GM19397 (cell line): ENCODE data around the gene TUBA1A.
"Not testable (repeated sequence)": the region's sequence is repeated elsewhere in the genome, so short reads cannot be mapped to it uniquely, and the experiment has no call there.

Experiments used
- ATAC-seq: cut with Tn5 transposase; IDR thresholded peaks from one replicate; pipeline ENCODE4 v1.9.1; 2021; ENCODE audit warnings: mild to moderate bottlenecking, moderate library complexity; ENCODE audit not compliant: unreplicated experiment

The TUBA1A gene

GRCh38 chr12:49188916-49189367 is at the start of gene TUBA1A:
TUBA1A (minus strand) TSS chr12:49189080; CDS start chr12:49188979, 101 bp downstream.
- peak; percentile 89 for ATAC-seq

- no peak for ATAC-seq
Measured at GRCh38 chr12:49236423-49236822, 47.5 kb upstream of the TUBA1A start.

- no peak for ATAC-seq
Measured at GRCh38 chr12:49233842-49234526, 45.1 kb upstream of the TUBA1A start.

- ATAC-seq = no peak
Measured at GRCh38 chr12:49232940-49233841, 44.3 kb upstream of the TUBA1A start.

- ATAC-seq = no peak
Measured at GRCh38 chr12:49231878-49232655, 43.2 kb upstream of the TUBA1A start.

- no peak for ATAC-seq
Measured at GRCh38 chr12:49230805-49231194, 41.9 kb upstream of the TUBA1A start.

- ATAC-seq = no peak
Measured at GRCh38 chr12:49230176-49230804, 41.4 kb upstream of the TUBA1A start.

GRCh38 chr12:49228653-49229052 is 39.8 kb upstream of the TUBA1A start:
- no peak for ATAC-seq

- no peak for ATAC-seq
Measured at GRCh38 chr12:49227713-49228112, 38.8 kb upstream of the TUBA1A start.

GRCh38 chr12:49225576-49226166 is 36.8 kb upstream of the TUBA1A start:
- ATAC-seq = no peak

- ATAC-seq = no peak
Measured at GRCh38 chr12:49223590-49224369, 34.9 kb upstream of the TUBA1A start.

- no peak for ATAC-seq
Measured at GRCh38 chr12:49223122-49223521, 34.2 kb upstream of the TUBA1A start.

- no peak for ATAC-seq
Measured at GRCh38 chr12:49220972-49221371, 32.1 kb upstream of the TUBA1A start.

- ATAC-seq = no peak
Measured at GRCh38 chr12:49219417-49220026, 30.6 kb upstream of the TUBA1A start.

GRCh38 chr12:49212572-49212971 is 23.7 kb upstream of the TUBA1A start:
- ATAC-seq = no peak

- ATAC-seq = not testable (repeated sequence)
Measured at GRCh38 chr12:49210703-49211102, 21.8 kb upstream of the TUBA1A start.

- ATAC-seq = no peak
Measured at GRCh38 chr12:49208676-49209075, 19.8 kb upstream of the TUBA1A start.

GRCh38 chr12:49208146-49208545 is 19.3 kb upstream of the TUBA1A start:
- no peak for ATAC-seq

GRCh38 chr12:49206389-49206788 is 17.5 kb upstream of the TUBA1A start:
- ATAC-seq = no peak
